Measurements from ENCODE around the gene ZSWIM7. TPM values are rescaled to one million over a fixed set of nuclear protein-coding genes. Genes with fewer than 3 reads are reported as not detected.
"Not testable (repeated sequence)": the region's sequence is repeated elsewhere in the genome, so short reads cannot be mapped to it uniquely, and the experiment has no call there.

ZSWIM7 gene
- total RNA-seq, 2 donors from 2014 or later, result 15.4 to 17.5 TPM

- DNase-seq (no peak), ATAC-seq (no peak)
- peaks cover 11% of the 10 kb centered on the region for H3K36me3 Mint-ChIP-seq (ENCODE audit: low read depth)
- H3K27ac Mint-ChIP-seq, result no peak overlapping the region
- peak overlapping the region; percentile 82 for H3K4me3 Mint-ChIP-seq
- H3K27me3 Mint-ChIP-seq, result peaks cover 35% of the 10 kb centered on the region
- H3K4me1 Mint-ChIP-seq, result peaks cover 14% of the 10 kb centered on the region
- H3K9me3 ChIP-seq (ENCODE audit: control insufficient read depth, low read length, poor library complexity, severe bottlenecking), result no peaks in the 10 kb centered on the region
Observed at GRCh38 chr17:15946611-15947120, 52.8 kb downstream of the ZSWIM7 start.

GRCh38 chr17:15945527-15946191, 53.8 kb downstream of the ZSWIM7 start:
- ATAC-seq (peak; percentile 18), DNase-seq (no peak)
- H3K27me3 Mint-ChIP-seq, result peaks cover 35% of the 10 kb centered on the region
- peaks cover 11% of the 10 kb centered on the region for H3K36me3 Mint-ChIP-seq (ENCODE audit: low read depth)
- peak overlapping the region; percentile 82 for H3K4me3 Mint-ChIP-seq
- peaks cover 14% of the 10 kb centered on the region for H3K4me1 Mint-ChIP-seq
- no peak overlapping the region for H3K27ac Mint-ChIP-seq
- H3K9me3 ChIP-seq (ENCODE audit: control insufficient read depth, low read length, poor library complexity, severe bottlenecking), result no peaks in the 10 kb centered on the region

GRCh38 chr17:15944759-15945526, 54.6 kb downstream of the ZSWIM7 start, which contains the start of gene ADORA2B:
TSS of gene ADORA2B (plus strand) at chr17:15945130. CDS start at chr17:15945249, 119 bp downstream.
- DNase-seq, result no peak
- peaks cover 13% of the 10 kb centered on the region for H3K4me1 Mint-ChIP-seq
- H3K36me3 Mint-ChIP-seq (ENCODE audit: low read depth), result peaks cover 11% of the 10 kb centered on the region
- peaks cover 40% of the 10 kb centered on the region for H3K27me3 Mint-ChIP-seq
- H3K27ac Mint-ChIP-seq, result peak within 1 kb of the TSS; percentile 60
- peak within 1 kb of the TSS; percentile 95 for H3K4me3 Mint-ChIP-seq
- H3K9me3 ChIP-seq (ENCODE audit: control insufficient read depth, low read length, poor library complexity, severe bottlenecking), result no peaks in the 10 kb centered on the region
- peak; percentile 66 for ATAC-seq

- H3K36me3 Mint-ChIP-seq (ENCODE audit: low read depth), result peaks cover 11% of the 10 kb centered on the region
- peaks cover 11% of the 10 kb centered on the region for H3K4me1 Mint-ChIP-seq
- no peaks in the 10 kb centered on the region for H3K9me3 ChIP-seq (ENCODE audit: control insufficient read depth, low read length, poor library complexity, severe bottlenecking)
- peaks cover 41% of the 10 kb centered on the region for H3K27me3 Mint-ChIP-seq
- H3K27ac Mint-ChIP-seq, result peak overlapping the region; percentile 60
- H3K4me3 Mint-ChIP-seq, result peak overlapping the region; percentile 95
- no peak for ATAC-seq
- DNase-seq, result no peak
Observed at GRCh38 chr17:15943971-15944758, 55.3 kb downstream of the ZSWIM7 start.

- Mint-ChIP-seq H3K36me3 (ENCODE audit: low read depth) (peaks cover 11% of the 10 kb centered on the region), H3K27me3 (peaks cover 41% of the 10 kb centered on the region), H3K4me3 (no peak overlapping the region), H3K4me1 (peaks cover 11% of the 10 kb centered on the region), H3K27ac (no peak overlapping the region)
- H3K9me3 ChIP-seq (ENCODE audit: control insufficient read depth, low read length, poor library complexity, severe bottlenecking), result no peaks in the 10 kb centered on the region
- ATAC-seq (no peak), DNase-seq (no peak)
Observed at GRCh38 chr17:15942207-15942833, 57.2 kb downstream of the ZSWIM7 start.

- H3K4me1 Mint-ChIP-seq, result peaks cover 11% of the 10 kb centered on the region
- no peaks in the 10 kb centered on the region for H3K9me3 ChIP-seq (ENCODE audit: control insufficient read depth, low read length, poor library complexity, severe bottlenecking)
- peaks cover 40% of the 10 kb centered on the region for H3K27me3 Mint-ChIP-seq
- peaks cover 11% of the 10 kb centered on the region for H3K36me3 Mint-ChIP-seq (ENCODE audit: low read depth)
- ATAC-seq (no peak), DNase-seq (no peak)
- no peak overlapping the region for H3K4me3 Mint-ChIP-seq
- no peak overlapping the region for H3K27ac Mint-ChIP-seq
Observed at GRCh38 chr17:15941781-15942180, 57.7 kb downstream of the ZSWIM7 start.

GRCh38 chr17:15936481-15936880, 63.0 kb downstream of the ZSWIM7 start:
- not testable (repeated sequence) for H3K4me1 Mint-ChIP-seq; DNase-seq; H3K36me3 Mint-ChIP-seq (ENCODE audit: low read depth); H3K27ac Mint-ChIP-seq; ATAC-seq; H3K4me3 Mint-ChIP-seq; H3K27me3 Mint-ChIP-seq; H3K9me3 ChIP-seq (ENCODE audit: control insufficient read depth, low read length, poor library complexity, severe bottlenecking)

GRCh38 chr17:15935891-15936290, 63.6 kb downstream of the ZSWIM7 start:
- no peak overlapping the region for H3K4me3 Mint-ChIP-seq
- no peak for DNase-seq
- peaks cover 6% of the 10 kb centered on the region for H3K27me3 Mint-ChIP-seq
- no peak overlapping the region for H3K27ac Mint-ChIP-seq
- H3K4me1 Mint-ChIP-seq, result no peaks in the 10 kb centered on the region
- no peak for ATAC-seq
- no peaks in the 10 kb centered on the region for H3K9me3 ChIP-seq (ENCODE audit: control insufficient read depth, low read length, poor library complexity, severe bottlenecking)
- H3K36me3 Mint-ChIP-seq (ENCODE audit: low read depth), result no peaks in the 10 kb centered on the region

GRCh38 chr17:15934866-15935265, 64.6 kb downstream of the ZSWIM7 start:
- no peak overlapping the region for H3K27ac Mint-ChIP-seq
- H3K4me3 Mint-ChIP-seq, result no peak overlapping the region
- no peaks in the 10 kb centered on the region for H3K9me3 ChIP-seq (ENCODE audit: control insufficient read depth, low read length, poor library complexity, severe bottlenecking)
- H3K36me3 Mint-ChIP-seq (ENCODE audit: low read depth), result no peaks in the 10 kb centered on the region
- H3K4me1 Mint-ChIP-seq, result no peaks in the 10 kb centered on the region
- DNase-seq (no peak), ATAC-seq (no peak)
- peaks cover 2% of the 10 kb centered on the region for H3K27me3 Mint-ChIP-seq

- peaks cover 27% of the 10 kb centered on the region for H3K27me3 Mint-ChIP-seq
- ATAC-seq (no peak), DNase-seq (no peak)
- H3K4me1 Mint-ChIP-seq, result peaks cover 9% of the 10 kb centered on the region
- no peak overlapping the region for H3K4me3 Mint-ChIP-seq
- no peak overlapping the region for H3K27ac Mint-ChIP-seq
- H3K36me3 Mint-ChIP-seq (ENCODE audit: low read depth), result peaks cover 13% of the 10 kb centered on the region
- H3K9me3 ChIP-seq (ENCODE audit: control insufficient read depth, low read length, poor library complexity, severe bottlenecking), result no peaks in the 10 kb centered on the region
Observed at GRCh38 chr17:15931394-15931793, 68.1 kb downstream of the ZSWIM7 start.

- ATAC-seq, result no peak
- Mint-ChIP-seq H3K4me3 (no peak overlapping the region), H3K4me1 (peaks cover 9% of the 10 kb centered on the region), H3K36me3 (ENCODE audit: low read depth) (peaks cover 16% of the 10 kb centered on the region), H3K27me3 (peaks cover 37% of the 10 kb centered on the region), H3K27ac (no peak overlapping the region)
- no peak for DNase-seq
- H3K9me3 ChIP-seq (ENCODE audit: control insufficient read depth, low read length, poor library complexity, severe bottlenecking), result no peaks in the 10 kb centered on the region
Observed at GRCh38 chr17:15930426-15930825, 69.1 kb downstream of the ZSWIM7 start.

GRCh38 chr17:15929941-15930340, 69.6 kb downstream of the ZSWIM7 start:
- DNase-seq (no peak), ATAC-seq (no peak)
- no peak overlapping the region for H3K27ac Mint-ChIP-seq
- H3K4me1 Mint-ChIP-seq, result peaks cover 9% of the 10 kb centered on the region
- H3K9me3 ChIP-seq (ENCODE audit: control insufficient read depth, low read length, poor library complexity, severe bottlenecking), result no peaks in the 10 kb centered on the region
- peaks cover 37% of the 10 kb centered on the region for H3K27me3 Mint-ChIP-seq
- H3K4me3 Mint-ChIP-seq, result no peak overlapping the region
- H3K36me3 Mint-ChIP-seq (ENCODE audit: low read depth), result peaks cover 16% of the 10 kb centered on the region
